ENCODE results near the gene CD84.
"Not testable (repeated sequence)": the region's sequence is repeated elsewhere in the genome, so short reads cannot be mapped to it uniquely, and the experiment has no call there.

The CD84 gene

GRCh38 chr1:160608941-160609340 is 29.6 kb upstream of the CD84 start:
- DNase-seq, result no peak

- DNase-seq, result no peak
Observed at GRCh38 chr1:160608514-160608913, 29.2 kb upstream of the CD84 start.

- DNase-seq, result no peak
Observed at GRCh38 chr1:160608057-160608456, 28.8 kb upstream of the CD84 start.

GRCh38 chr1:160607672-160608032 is 28.4 kb upstream of the CD84 start:
- DNase-seq, result no peak

GRCh38 chr1:160607011-160607671 is 27.8 kb upstream of the CD84 start:
- DNase-seq, result peak; percentile 86

- no peak for DNase-seq
Observed at GRCh38 chr1:160606611-160607010, 27.3 kb upstream of the CD84 start.

GRCh38 chr1:160605792-160606479 is 26.6 kb upstream of the CD84 start:
- no peak for DNase-seq

GRCh38 chr1:160605205-160605604 is 25.9 kb upstream of the CD84 start:
- peak; percentile 33 for DNase-seq

- DNase-seq, result no peak
Observed at GRCh38 chr1:160597705-160598104, 18.4 kb upstream of the CD84 start.

GRCh38 chr1:160597051-160597450 is 17.8 kb upstream of the CD84 start:
- DNase-seq, result no peak

GRCh38 chr1:160590488-160590887 is 11.2 kb upstream of the CD84 start:
- no peak for DNase-seq

GRCh38 chr1:160588468-160588867 is 9.2 kb upstream of the CD84 start:
- no peak for DNase-seq

- DNase-seq, result no peak
Observed at GRCh38 chr1:160584784-160585183, 5.5 kb upstream of the CD84 start.

GRCh38 chr1:160582976-160583375 is 3.7 kb upstream of the CD84 start:
- not testable (repeated sequence) for DNase-seq

- no peak for DNase-seq
Observed at GRCh38 chr1:160581961-160582360, 2.7 kb upstream of the CD84 start.

GRCh38 chr1:160580221-160580812 is 1.0 kb upstream of the CD84 start:
- no peak for DNase-seq

- no peak for DNase-seq
Observed at GRCh38 chr1:160578525-160579191, 638 bp downstream of the CD84 start.

GRCh38 chr1:160578175-160578524 is 1.1 kb downstream of the CD84 start:
- peak; percentile 45 for DNase-seq

GRCh38 chr1:160577671-160578070 is 1.6 kb downstream of the CD84 start:
- DNase-seq, result no peak

GRCh38 chr1:160576884-160577283 is 2.4 kb downstream of the CD84 start:
- DNase-seq, result no peak

- DNase-seq, result peak; percentile 40
Observed at GRCh38 chr1:160576390-160576789, 2.9 kb downstream of the CD84 start.

GRCh38 chr1:160575112-160575664 is 4.1 kb downstream of the CD84 start:
- peak; percentile 48 for DNase-seq

GRCh38 chr1:160570840-160571239 is 8.5 kb downstream of the CD84 start:
- DNase-seq, result no peak

- DNase-seq, result no peak
Observed at GRCh38 chr1:160569806-160570205, 9.5 kb downstream of the CD84 start.
